ENCODE data around the gene MCRIP1. TPM values are rescaled to one million over a fixed set of nuclear protein-coding genes. Genes with fewer than 3 reads are reported as not detected.

MCRIP1 gene
- total RNA-seq, 1 experiment from 2014 or later: 30.9 TPM

DNA sequence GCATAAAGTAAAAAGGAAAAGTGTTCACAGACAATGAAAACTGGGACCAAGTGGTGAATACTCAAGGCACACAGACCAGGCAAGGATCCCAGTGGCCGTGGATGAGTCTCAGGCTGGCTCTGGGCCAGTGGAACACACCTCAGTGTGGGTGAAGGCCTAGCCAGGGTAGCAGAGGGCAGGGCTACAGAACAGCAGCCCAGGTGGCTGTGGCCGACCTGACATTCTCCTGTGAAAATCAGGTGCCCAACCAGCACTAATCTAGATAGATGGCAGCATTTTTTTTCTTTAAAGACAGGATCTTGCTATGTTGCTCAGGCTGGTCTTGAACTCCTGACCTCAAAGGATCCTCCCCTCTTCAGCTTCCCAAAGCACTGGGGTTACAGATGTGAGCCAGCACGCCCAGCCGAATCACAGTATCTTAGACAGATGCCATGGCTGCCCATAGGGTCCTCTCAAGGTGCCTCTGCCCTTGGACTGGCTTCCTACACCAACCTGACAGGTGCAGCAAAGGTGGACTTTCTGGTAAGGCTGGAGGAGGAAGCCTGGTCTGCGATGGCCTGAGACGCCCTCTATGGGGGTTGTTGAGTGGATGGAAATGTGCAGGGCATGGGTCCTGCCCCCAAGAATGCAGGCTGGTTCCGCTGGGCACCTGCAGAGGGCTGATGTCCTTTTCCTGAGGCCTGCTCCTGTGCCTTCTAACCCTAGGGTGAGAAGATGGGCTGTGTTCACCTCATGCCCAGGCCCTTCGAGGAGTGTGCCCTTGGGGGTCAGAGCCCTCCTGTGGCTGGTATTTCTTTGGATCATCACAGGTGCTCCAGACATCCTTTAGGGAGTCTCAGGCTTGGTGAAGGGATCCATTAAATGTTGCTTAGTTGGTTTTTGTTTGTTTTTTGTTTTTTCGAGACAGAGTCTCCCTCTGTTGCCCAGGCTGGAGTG is 31.0 kb upstream of the MCRIP1 start:
- in situ Hi-C loops (cut with HindIII; ENCODE audit: low pct_unique_long_range_greater_than_20kb, low sequenced_read_pairs): no loop called here
- no peak for DNase-seq (ENCODE audit: low read depth)

DNA sequence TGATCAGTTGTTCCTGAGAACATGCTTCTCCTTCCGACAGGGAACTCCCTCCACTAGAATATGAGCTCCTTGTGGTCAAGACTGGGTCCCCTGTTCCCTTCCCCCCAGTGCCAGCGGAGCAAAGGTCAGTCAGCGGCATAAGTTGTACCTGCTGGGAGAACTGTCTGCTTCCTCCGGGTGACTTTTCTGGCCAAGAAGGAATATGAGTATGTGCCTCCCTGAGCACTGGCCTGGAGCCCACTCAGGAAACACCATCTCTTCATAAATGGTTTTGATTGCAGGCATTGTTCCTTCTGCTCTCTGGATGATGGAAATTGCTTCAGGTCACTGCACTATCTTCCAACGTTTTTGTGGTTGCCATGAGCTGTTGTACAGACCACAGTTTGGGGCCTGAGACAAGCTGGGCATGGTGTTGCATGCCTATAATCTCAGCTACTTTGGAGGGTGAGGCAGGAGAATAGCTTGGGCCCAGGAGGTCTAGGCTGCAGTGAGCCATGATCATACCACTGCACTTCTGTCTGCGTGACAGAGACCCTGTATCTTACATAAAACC is 30.1 kb upstream of the MCRIP1 start:
- in situ Hi-C loops (cut with HindIII; ENCODE audit: low pct_unique_long_range_greater_than_20kb, low sequenced_read_pairs): no loop called here

DNA sequence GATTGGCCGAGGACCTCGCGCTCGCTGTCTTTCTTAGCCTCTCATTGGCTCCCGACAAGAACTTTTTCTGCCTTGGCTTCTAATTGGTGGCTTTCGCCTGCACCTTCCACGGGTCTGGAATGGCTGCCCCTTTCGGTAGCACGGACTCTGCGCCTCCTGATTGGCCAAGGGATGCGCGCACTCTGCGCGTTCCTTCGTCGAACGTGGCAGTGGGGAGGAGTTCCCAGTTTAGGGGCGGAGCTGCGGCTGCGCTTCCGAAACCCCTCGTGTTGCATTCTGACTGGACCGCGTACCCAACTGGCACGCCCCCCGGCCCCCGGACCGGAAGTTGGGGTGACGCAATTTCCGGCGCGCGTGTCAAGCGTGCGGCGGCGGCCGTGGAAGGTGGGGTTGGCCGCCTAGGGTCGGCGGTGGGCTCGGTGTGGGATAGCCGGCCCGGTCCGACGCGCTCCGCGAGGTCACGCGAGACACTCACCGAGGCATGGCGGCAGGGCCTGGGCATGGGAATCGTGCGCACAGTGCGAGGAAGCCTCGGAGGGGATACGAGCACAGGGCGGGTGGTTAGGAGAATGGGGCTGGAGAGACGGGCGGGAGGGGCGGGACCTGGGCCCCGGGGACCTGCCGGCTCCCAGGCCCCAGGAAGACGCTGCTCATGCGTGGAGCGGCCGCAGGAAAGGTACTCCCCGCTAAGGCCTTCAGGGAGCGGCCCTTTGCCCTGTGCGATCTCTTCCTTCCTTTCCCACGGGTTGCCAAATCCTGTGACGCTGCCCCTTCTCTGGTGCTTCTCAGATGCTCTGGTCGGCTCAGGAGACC is 27.9 kb upstream of the MCRIP1 start:
- in situ Hi-C loops (cut with HindIII; ENCODE audit: low pct_unique_long_range_greater_than_20kb, low sequenced_read_pairs): no loop called here
- peak; percentile 100 for DNase-seq (ENCODE audit: low read depth)

More for the DNA sequence above, 30.1 kb upstream of the MCRIP1 start:
- no peak for DNase-seq (ENCODE audit: low read depth)

DNA sequence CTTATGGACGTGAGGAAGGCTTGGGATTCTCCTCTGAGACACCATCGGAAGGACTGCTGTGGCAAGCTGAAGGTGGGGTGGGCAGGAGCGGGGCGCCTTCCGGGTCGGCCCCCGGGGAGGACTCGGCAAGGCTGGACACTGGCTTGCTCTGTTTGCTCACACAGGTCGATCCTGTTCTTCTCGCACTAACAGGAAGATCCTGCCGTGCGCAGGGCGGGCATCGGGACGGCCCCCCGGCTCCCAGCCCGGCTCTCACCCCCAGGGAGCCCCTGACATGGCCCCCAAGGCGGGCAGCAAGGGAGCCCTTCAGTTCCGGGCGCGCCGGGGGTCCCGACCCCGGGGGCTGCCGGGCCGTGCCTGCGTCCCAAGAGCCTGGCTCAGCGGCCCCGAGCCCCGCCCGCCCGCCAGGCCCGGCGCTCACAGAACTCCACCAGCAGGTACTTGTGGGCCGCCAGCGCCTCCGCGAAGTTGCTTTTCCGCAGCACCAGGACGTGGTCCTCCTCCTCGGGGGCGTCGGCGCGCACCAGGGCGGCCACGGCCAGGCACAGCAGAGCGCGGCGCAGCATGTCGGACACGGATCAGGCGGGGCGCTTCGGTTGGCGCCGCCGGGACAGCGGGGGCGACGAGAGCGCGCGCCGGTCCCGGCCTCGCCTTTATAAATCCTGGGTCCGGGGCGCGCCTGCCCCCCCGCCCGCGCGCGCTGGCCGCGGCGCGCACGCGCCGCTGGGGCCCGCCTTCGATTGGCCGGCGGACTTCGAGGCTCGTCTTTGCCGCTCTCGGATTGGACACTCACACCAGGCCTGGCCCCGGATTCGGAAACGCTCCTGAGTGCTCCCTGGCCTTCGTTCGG is 27.0 kb upstream of the MCRIP1 start, which contains the start of gene P4HB:
Gene P4HB, minus strand, starts transcription at position 630 of the 850 bp plus-strand sequence. Its CDS starts 64 bp downstream, at position 566.
- no peak for DNase-seq (ENCODE audit: low read depth)
- in situ Hi-C loops (cut with HindIII; ENCODE audit: low pct_unique_long_range_greater_than_20kb, low sequenced_read_pairs): no loop called here

DNA sequence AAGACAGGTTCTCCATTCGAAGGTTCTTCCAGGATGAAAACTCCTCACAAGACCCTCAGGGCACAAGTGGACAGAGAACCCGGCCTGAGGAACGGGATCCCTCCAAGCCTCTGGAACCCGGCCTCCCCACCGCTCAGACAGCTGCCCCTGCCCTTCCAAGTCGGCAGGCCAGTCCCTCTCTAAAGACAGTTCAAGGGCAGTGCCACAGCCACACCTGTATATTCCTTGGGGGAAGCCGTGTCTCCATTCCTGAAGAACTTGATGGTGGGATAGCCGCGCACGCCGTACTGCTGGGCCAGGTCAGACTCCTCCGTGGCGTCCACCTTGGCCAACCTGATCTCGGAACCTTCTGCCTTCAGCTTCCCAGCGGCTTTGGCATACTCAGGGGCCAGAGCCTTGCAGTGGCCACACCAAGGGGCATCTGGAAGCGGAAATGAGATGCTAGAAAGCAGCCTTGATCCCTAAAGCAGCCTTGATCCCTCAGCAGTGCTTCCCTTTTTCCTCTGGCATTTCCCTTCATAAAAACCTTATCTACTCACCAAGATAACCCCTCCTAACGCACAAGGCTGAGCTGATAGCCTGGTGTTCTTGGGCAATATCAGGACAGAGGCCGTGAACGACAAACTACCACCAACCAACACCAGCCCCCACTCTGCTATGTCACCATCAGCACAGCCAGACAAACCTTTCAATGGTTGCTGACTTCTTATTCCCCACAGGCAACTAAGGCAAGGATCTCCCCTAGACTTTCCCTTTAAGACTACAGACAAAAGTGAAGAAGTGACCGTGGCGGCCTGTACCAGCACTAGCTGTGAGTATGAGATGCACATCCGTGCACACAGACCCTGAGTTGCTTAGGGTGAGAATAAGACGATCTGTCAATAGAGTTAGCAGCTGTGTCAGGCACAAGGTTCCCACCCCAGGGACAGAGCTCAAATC is 26.1 kb upstream of the MCRIP1 start:
- no peak for DNase-seq (ENCODE audit: low read depth)
- in situ Hi-C loops (cut with HindIII; ENCODE audit: low pct_unique_long_range_greater_than_20kb, low sequenced_read_pairs): no loop called here

DNA sequence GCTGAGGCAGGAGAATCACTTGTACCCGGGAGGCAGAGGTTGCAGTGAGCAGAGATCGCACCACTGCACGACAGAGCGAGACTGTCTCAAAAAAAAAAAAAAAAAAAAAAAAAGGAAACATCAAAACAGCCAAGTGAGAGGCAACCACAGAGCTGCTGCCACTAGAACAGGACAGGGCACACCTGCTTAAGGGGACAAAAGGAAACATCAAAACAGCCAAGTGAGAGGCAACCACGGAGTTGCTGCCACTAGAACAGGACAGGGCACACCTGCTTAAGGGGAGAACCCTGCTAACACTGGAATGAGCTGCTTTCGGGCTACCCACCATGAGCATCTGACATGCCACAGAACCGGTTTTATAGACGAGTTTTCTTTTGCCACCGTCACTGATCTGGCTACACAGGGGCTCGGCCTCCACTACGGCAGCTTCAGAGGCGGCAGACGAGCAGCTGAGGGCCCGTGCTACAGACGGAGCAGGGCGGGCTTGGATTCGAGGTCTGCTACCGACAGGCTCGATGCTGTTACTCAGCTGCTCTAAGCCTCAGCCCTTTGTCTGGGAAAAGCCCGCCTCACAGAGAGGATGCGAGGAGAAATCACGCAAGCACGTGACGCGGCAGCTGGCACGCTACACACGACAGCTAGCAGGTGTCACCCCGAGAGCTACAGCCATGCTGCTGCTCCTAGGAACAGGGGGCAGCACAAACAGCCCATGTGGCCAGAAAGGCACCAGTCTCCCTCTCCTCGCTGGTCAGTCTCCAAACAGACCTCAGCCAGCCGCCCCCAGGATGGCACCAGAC is 25.3 kb upstream of the MCRIP1 start:
- in situ Hi-C loops (cut with HindIII; ENCODE audit: low pct_unique_long_range_greater_than_20kb, low sequenced_read_pairs): no loop called here
- DNase-seq (ENCODE audit: low read depth): no peak

DNA sequence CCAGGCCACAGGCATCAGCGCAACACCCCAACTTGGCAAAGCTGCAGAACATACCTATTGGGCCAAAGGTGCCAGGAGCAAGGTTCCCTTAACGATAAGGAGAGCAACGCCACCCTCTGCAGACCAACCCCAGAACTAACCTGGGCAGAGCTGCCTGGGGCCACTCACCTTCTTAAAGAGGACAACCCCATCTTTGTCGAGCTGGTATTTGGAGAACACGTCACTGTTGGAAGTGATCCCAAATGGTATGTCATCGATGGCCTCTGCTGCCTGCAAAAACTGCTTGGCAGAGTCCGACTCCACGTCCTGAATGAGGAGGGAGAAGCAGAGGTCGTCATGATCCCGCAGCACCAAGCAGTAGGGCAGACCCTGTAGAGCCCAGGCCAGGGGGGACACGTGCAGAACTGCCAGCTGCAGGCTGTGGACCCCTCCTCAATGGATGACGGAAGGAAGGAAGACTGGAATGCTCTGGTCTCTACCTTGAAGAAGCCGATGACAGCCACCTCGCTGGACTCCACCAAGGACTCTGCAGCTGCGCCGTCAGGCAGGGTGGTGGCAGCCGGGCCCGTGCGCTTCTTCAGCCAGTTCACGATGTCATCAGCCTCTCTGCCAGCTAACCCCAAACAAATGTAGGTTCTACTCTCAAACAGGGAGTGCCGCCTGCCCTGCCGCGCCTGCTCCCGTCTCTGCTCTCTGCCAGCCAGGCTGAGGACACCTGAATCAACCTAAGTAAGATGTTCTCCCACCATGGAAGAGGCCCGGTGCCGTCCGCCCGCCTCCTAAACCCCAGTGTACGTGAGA is 22.1 kb upstream of the MCRIP1 start:
- in situ Hi-C loops (cut with HindIII; ENCODE audit: low pct_unique_long_range_greater_than_20kb, low sequenced_read_pairs): no loop called here
- DNase-seq (ENCODE audit: low read depth): no peak

DNA sequence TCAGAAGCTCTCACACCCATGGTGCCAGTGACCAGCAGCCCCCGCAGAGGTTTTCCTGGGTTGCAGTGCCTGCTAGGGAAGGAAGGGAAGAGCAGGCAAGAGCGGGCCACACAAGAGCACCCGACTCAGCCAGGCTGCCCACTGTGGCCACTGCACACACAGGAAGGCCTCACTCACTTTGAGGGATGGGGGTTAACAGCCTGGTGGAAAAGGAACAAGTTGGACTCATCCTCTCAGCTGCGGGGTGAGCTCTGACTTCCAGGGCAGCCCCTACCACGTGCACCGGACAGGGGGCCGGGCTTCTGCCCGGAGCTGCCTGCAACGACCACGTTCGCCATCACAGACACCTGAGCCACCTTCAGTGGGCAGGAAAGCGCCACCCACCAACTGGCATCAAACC is 19.1 kb upstream of the MCRIP1 start:
- no peak for DNase-seq (ENCODE audit: low read depth)
- in situ Hi-C loops (cut with HindIII; ENCODE audit: low pct_unique_long_range_greater_than_20kb, low sequenced_read_pairs): no loop called here

DNA sequence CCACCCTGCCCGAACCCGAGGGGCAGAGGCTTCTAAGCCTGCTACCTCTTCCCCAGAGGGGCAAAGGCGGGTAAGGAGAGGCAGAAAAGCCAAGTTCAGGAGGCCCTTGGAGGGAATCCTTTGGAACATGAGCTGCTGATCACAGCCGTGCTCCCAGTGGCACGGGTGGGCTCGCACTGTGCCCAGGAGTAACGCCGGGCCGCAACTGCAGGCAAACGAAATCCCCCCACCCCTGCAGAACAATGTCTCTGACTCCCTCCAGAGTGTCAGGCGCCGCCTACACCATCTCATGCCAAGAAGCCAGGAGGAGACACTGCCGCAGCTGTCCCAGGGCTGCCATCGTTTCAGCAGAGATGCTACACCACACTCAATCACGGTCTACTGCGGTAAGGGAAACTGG is 18.3 kb upstream of the MCRIP1 start:
- no peak for DNase-seq (ENCODE audit: low read depth)
- in situ Hi-C loops (cut with HindIII; ENCODE audit: low pct_unique_long_range_greater_than_20kb, low sequenced_read_pairs): no loop called here

DNA sequence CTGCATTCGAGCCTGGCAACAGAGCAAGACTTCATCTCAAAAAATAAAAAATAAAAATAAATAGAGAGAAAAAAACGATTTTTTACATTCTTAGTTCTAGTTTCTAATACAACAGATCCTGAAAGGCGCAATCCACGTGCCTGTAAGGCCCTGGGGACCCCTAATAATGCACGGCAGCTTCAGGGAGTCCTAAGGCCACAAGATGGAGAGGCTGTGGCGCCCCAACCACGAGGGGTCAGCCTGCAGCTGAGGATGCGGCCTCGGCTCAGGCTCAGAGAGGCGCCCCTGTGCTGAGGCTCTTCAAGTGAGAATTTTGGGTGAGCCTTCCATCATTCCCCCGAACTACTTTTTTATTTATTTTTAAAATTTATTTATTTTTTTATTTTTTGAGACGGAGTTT is 16.4 kb upstream of the MCRIP1 start:
- in situ Hi-C loops (cut with HindIII; ENCODE audit: low pct_unique_long_range_greater_than_20kb, low sequenced_read_pairs): no loop called here
- DNase-seq (ENCODE audit: low read depth): no peak

DNA sequence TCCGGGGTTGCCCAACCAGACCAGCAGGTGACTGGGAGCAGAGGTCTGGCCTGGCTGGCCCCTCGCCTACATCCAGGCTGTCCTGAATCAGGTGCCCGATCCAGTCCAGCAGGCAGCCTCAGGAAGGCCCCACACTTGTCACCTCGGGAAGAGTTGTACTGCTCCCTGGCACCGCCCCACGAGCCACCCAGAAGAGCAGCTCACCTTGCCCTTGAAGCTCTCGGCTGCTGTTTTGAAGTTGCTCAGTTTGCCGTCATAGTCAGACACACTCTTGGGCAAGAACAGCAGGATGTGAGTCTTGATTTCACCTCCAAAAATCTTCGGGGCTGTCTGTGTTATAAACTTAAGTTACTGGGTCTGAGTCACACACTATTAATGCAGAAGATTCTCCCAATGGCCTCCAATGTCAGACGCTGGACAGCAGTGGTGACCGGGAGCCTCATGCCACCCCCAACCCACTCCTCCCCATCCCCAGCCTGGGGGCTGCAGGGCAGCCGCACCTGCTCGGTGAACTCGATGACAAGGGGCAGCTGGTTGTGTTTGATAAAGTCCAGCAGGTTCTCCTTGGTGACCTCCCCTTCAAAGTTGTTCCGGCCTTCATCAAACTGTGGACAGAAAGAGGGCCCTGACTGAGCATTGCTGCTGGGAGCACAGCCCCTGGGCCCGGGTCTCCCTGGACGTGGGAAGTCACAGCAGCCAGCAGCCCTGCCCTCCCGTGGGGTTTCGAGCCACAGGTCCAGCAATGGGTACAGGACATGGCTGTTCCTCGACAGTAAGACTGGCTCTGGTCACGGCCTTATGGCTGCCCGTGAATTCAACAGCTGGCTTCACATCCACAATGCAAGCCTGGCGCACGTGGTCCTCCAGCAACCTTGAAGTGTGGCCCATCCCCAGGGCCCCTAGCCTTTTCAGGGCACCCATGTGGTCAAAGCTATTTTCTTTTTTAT is 13.9 kb upstream of the MCRIP1 start:
- in situ Hi-C loops (cut with HindIII; ENCODE audit: low pct_unique_long_range_greater_than_20kb, low sequenced_read_pairs): no loop called here
- DNase-seq (ENCODE audit: low read depth): no peak

DNA sequence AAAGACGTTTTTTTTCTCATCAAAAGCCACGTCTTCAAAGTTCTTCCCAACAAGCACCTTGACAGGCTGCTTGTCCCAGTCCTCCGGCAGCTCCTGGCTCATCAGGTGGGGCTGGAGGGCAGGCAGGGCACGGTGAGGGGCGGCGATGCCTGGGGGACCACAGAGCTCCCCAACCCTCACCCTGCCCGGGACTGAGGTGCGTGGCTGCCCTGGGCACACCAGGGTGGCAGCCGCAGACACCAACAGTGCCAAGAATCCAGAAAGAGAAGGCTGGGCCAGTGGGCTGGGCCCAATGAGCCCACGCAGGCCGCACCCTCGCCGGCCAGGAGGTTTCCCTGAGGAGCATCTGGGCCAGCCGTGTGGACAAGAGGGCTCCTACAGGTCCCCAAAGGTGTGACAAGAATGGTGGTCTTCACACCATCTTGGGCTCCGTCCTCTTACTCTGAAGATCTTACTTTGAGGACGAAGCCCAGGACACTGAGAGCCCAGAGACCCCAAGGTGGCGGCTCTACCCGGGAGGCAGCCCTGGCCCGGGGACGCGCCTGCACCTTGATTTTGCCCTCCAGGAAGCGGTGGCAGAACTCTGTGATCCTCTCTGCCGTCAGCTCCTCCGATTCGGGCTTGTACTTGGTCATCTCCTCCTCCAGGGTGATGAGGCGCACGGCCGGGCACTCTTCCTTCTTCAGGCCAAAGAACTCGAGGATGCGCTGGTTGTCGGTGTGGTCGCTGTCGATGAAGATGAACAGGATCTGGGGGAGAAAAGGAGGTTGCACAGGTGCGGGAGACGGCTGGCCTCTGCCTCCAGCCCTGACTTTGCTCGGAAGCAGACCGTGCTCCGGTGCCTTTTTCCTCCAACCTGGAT is 13.0 kb upstream of the MCRIP1 start:
- in situ Hi-C loops (cut with HindIII; ENCODE audit: low pct_unique_long_range_greater_than_20kb, low sequenced_read_pairs): no loop called here
- no peak for DNase-seq (ENCODE audit: low read depth)

DNA sequence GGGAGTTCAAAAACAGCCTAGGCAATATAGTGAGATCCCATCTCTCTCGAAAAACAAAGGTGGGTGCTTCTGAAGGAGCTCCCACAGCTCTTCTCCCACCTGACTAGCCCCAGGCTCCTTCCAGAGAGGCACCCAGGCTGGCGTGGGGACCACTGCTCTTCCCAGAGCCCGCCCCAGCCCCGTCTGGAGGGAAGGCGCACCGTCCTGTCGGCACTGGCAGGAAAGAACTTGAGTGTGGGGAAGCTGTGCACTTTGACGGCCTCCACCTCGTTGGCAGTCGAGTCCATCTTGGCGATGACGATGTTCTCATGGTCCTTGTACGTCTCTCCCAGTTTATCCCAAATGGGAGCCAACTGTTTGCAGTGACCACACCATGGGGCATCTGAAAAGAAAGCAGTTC is 12.3 kb upstream of the MCRIP1 start:
- in situ Hi-C loops (cut with HindIII; ENCODE audit: low pct_unique_long_range_greater_than_20kb, low sequenced_read_pairs): no loop called here
- no peak for DNase-seq (ENCODE audit: low read depth)

DNA sequence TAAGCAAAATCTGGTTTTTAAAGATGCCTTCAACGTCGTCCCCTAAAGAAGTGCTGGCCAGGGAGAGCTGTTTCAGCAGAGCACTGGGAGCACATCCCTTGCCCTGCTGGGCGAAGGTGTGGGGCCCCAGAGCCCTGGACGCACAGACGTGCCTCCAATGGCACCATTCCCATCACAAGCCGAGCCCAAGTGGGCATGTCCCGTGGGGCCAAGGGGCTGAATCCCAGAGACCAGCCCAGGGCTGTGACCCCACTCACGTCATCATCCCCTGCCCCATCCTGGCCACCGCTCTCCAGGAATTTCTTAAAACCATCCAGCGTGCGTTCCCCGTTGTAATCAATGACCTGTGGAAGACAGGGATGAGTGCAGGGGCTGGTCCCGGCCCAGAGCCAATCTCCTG is 11.8 kb upstream of the MCRIP1 start:
- in situ Hi-C loops (cut with HindIII; ENCODE audit: low pct_unique_long_range_greater_than_20kb, low sequenced_read_pairs): no loop called here
- DNase-seq (ENCODE audit: low read depth): no peak
